Measurements from ENCODE around the gene SPNS1.
"Not testable (repeated sequence)": the region's sequence is repeated elsewhere in the genome, so short reads cannot be mapped to it uniquely, and the experiment has no call there.

- not testable (repeated sequence) for TF ChIP-seq CTCF, POLR2A (IDR thresholded peaks at IDR 0.05)
Measured at GRCh38 chr16:28969696-28970095, 4.9 kb upstream of the SPNS1 start.

Measured in heart left ventricle (tissue), 13 donors.